Trophoblast cell (in vitro differentiated cells and primary cell): ENCODE data around the gene PHLPP1.

Experiments
- DNase-seq, 2 donors: peaks; one replicate each; pipeline ENCODE4 v3.0.0-alpha.2; 2016
- H2AFZ ChIP-seq: 2 replicates; pipeline ENCODE4 v1.6.1; 2013; ENCODE audit warnings: low read length, moderate library complexity, mild to moderate bottlenecking; ENCODE audit not compliant: insufficient read depth, poor library complexity
- H2AK5ac ChIP-seq: 2 replicates; pipeline ENCODE4 v1.6.1; 2013; ENCODE audit warnings: mild to moderate bottlenecking, low read length
- H2BK120ac ChIP-seq: 2 replicates; pipeline ENCODE4 v1.6.1; 2013; ENCODE audit warnings: low read length, mild to moderate bottlenecking, moderate library complexity; ENCODE audit not compliant: insufficient read depth, poor library complexity
- H2BK12ac ChIP-seq: 2 replicates; pipeline ENCODE4 v1.6.1; 2013; ENCODE audit warnings: mild to moderate bottlenecking, low read length, moderate library complexity
- H2BK5ac ChIP-seq: 2 replicates; pipeline ENCODE4 v1.6.1; 2013; ENCODE audit warnings: low read length, low read depth, moderate library complexity, mild to moderate bottlenecking; ENCODE audit not compliant: poor library complexity
- H3K14ac ChIP-seq: 2 replicates; pipeline ENCODE4 v1.6.1; 2013; ENCODE audit warnings: mild to moderate bottlenecking, low read length
- H3K18ac ChIP-seq: 2 replicates; pipeline ENCODE4 v1.6.1; 2013; ENCODE audit warnings: mild to moderate bottlenecking, low read length
- H3K23ac ChIP-seq: 2 replicates; pipeline ENCODE4 v1.6.1; 2013; ENCODE audit warnings: low read length
- H3K27ac ChIP-seq: 2 replicates; pipeline ENCODE4 v1.5.1; 2013; ENCODE audit warnings: low read depth, mild to moderate bottlenecking, inconsistent platforms, low read length, moderate library complexity
- H3K27me3 ChIP-seq: 2 replicates; pipeline ENCODE4 v1.6.1; 2013; ENCODE audit warnings: inconsistent platforms, mild to moderate bottlenecking, low read length, moderate library complexity; ENCODE audit not compliant: insufficient read depth
- H3K36me3 ChIP-seq, 2 experiments: 1 replicate in 1 of 2; 2 replicates in 1 of 2; pipeline ENCODE4 v1.6.1; 2013; ENCODE audit warnings: low read length in 2 of 2, mild to moderate bottlenecking in 2 of 2, moderate library complexity in 1 of 2; ENCODE audit not compliant: insufficient read depth in 2 of 2, control insufficient read depth in 1 of 2
- H3K4ac ChIP-seq: 2 replicates; pipeline ENCODE4 v1.6.1; 2013; ENCODE audit warnings: low read depth, mild to moderate bottlenecking, low read length, moderate library complexity
- H3K4me1 ChIP-seq, 2 experiments: 1 replicate in 1 of 2; 2 replicates in 1 of 2; pipeline ENCODE4 v1.6.1; 2013; ENCODE audit warnings: low read length in 2 of 2, mild to moderate bottlenecking in 2 of 2, moderate library complexity in 1 of 2; ENCODE audit not compliant: insufficient read depth in 2 of 2, control insufficient read depth in 1 of 2
- H3K4me2 ChIP-seq: 2 replicates; pipeline ENCODE4 v1.6.1; 2013; ENCODE audit warnings: inconsistent platforms, mild to moderate bottlenecking, low read length, moderate library complexity
- H3K4me3 ChIP-seq: 2 replicates; pipeline ENCODE4 v1.5.1; 2013; ENCODE audit warnings: mild to moderate bottlenecking, low read depth, low read length, inconsistent platforms
- H3K79me1 ChIP-seq: one replicate; pipeline ENCODE4 v1.6.1; 2013; ENCODE audit warnings: low read length
- H3K79me2 ChIP-seq: 2 replicates; pipeline ENCODE4 v1.6.1; 2013; ENCODE audit warnings: low read length, mild to moderate bottlenecking; ENCODE audit not compliant: control insufficient read depth, insufficient read depth, poor library complexity
- H3K9ac ChIP-seq: 2 replicates; pipeline ENCODE4 v1.6.1; 2013; ENCODE audit warnings: mild to moderate bottlenecking, low read length
- H3K9me3 ChIP-seq: 2 replicates; pipeline ENCODE4 v1.6.1; 2013; ENCODE audit warnings: low read depth, mild to moderate bottlenecking, control low read depth, inconsistent platforms, low read length; ENCODE audit not compliant: insufficient read depth
- H4K12ac ChIP-seq: 2 replicates; pipeline ENCODE4 v1.6.1; 2013; ENCODE audit warnings: low read depth, mild to moderate bottlenecking, low read length, moderate library complexity
- H4K8ac ChIP-seq: 2 replicates; pipeline ENCODE4 v1.6.1; 2013; ENCODE audit warnings: low read depth, mild to moderate bottlenecking, low read length, moderate library complexity
- H4K91ac ChIP-seq: one replicate; pipeline ENCODE4 v1.6.1; 2013; ENCODE audit warnings: low read depth, mild to moderate bottlenecking, low read length, moderate library complexity
- WGBS: extraction: QIAGEN DNeasy Blood & Tissue Kit; methylation state at CpG from one replicate; pipeline ENCODE4 v1.1.7; 2013; ENCODE audit warnings: missing lambda C conversion rate; ENCODE audit not compliant: insufficient read length, insufficient coverage; ENCODE audit errors: extremely low coverage; 5-methylcytosine and 5-hydroxymethylcytosine counted together

PHLPP1 gene

DNA sequence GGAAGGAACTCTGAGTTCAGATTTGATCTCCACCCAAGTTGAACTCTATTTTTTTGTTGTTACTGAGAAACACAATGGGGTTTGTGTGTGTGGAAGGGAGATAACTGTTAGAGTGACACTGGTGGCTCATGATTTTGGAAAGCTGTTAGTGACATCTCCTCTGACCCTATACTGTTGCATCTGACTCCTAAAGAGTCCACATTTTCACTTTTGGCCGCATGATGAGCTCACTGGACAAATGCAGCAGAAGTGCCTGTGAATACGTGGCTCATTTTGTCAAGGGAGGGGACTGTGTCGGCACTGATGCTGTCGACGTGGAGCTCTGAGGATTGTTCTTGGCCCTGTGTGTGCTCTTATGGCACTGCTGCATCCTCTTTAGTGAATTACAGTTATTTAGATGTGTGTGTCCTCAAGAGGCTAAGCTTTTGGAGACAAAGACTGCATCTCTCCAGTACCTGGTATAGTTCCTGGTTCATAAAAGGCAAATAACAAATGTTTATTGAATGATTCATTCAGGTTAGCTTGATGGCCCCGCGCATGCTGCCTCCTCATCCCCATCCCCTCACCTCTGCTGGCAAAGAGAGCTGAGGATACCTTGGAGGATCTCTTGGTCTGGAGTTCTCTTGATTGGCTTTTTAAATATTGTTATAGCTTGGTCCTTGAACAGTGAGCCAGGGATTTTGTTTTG lies 135.4 kb downstream of the PHLPP1 start:
- Histone ChIP-seq H3K9ac (no peak overlapping the region), H3K23ac (no peak overlapping the region)
- WGBS, result no CpG with 5 or more reads among the region's 7 CpGs

DNA sequence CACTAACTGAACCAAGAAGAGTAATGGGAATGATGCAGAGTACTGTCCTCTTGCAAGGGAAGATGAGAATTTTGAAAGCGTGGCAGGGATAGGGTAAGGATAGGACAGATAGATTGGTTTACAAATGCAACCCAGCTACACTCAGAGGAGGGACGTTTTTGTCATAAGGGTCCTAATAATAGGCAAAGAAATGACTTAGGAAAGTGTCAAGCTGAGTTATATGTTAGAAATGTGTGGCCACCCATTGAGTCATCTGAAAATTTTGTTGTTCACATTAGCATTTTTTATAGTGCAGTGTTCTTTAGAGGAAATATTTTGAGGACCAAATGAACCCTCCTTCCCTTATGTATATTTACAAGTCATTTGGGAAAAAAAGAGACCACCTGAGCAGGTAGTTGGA lies 137.5 kb downstream of the PHLPP1 start:
- no peak overlapping the region for H3K23ac ChIP-seq
- H4K91ac ChIP-seq, result no peak overlapping the region
- H2AK5ac ChIP-seq, result no peak overlapping the region
- H3K4me3 ChIP-seq, result no peak overlapping the region
- H3K4me1 ChIP-seq, result no peaks in the 10 kb centered on the region
- no peak overlapping the region for H2BK120ac ChIP-seq
- no peaks in the 10 kb centered on the region for H3K79me1 ChIP-seq
- no peak overlapping the region for H3K4me2 ChIP-seq
- H3K18ac ChIP-seq, result no peak overlapping the region
- H2BK5ac ChIP-seq, result no peak overlapping the region
- H3K27me3 ChIP-seq, result no peaks in the 10 kb centered on the region
- no peak overlapping the region for H2AFZ ChIP-seq
- no CpG with 5 or more reads among the region's 2 CpGs for WGBS
- no peak overlapping the region for H2BK12ac ChIP-seq
- DNase-seq, result peak in 1 of 2 donors; percentile 46
- H3K79me2 ChIP-seq, result no peaks in the 10 kb centered on the region
- no peak overlapping the region for H4K12ac ChIP-seq
- no peaks in the 10 kb centered on the region for H3K9me3 ChIP-seq
- H3K27ac ChIP-seq, result no peak overlapping the region
- H3K14ac ChIP-seq, result no peak overlapping the region
- no peak overlapping the region for H3K9ac ChIP-seq
- H3K36me3 ChIP-seq, result peaks cover 0 to 2% of the 10 kb centered on the region in 2 experiments
- no peak overlapping the region for H3K4ac ChIP-seq
- H4K8ac ChIP-seq, result no peak overlapping the region

More for the DNA sequence above, 135.4 kb downstream of the PHLPP1 start:
- Histone ChIP-seq H2AFZ (no peak overlapping the region), H4K8ac (no peak overlapping the region), H4K91ac (no peak overlapping the region), H3K14ac (no peak overlapping the region), H2BK5ac (no peak overlapping the region), H3K79me2 (no peaks in the 10 kb centered on the region), H3K79me1 (no peaks in the 10 kb centered on the region), H2AK5ac (no peak overlapping the region), H3K4me2 (no peak overlapping the region), H3K27me3 (no peaks in the 10 kb centered on the region), H3K36me3 (peaks cover 0 to 2% of the 10 kb centered on the region in 2 experiments), H3K4ac (no peak overlapping the region), H3K4me1 (no peaks in the 10 kb centered on the region), H3K18ac (no peak overlapping the region), H2BK120ac (no peak overlapping the region), H3K4me3 (no peak overlapping the region), H4K12ac (no peak overlapping the region), H3K9me3 (no peaks in the 10 kb centered on the region), H3K27ac (no peak overlapping the region), H2BK12ac (no peak overlapping the region)
- no peak for DNase-seq

DNA sequence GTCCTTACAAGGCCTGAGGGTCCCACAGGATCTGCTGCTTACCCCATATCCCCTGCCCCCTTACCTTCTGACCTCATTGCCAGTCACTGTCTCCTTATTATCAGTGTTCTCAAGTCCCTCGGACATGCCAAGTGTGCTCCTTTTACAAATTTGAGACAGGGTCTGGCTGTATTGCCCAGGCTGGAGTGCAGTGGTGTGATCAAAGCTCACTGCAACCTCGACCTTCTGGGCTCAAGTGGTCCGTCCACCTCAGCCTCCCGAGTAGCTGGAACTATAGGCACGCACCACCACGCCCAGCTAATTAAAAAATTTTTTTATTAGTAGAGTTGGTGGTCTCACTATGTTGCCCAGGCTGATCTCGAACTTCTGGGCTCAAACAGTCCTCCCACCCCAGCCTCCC lies 141.0 kb downstream of the PHLPP1 start:
- H3K27me3 ChIP-seq, result no peaks in the 10 kb centered on the region
- no peaks in the 10 kb centered on the region for H3K79me1 ChIP-seq
- H3K4ac ChIP-seq, result no peak overlapping the region
- no peak overlapping the region for H3K27ac ChIP-seq
- H3K23ac ChIP-seq, result no peak overlapping the region
- no peaks in the 10 kb centered on the region for H3K9me3 ChIP-seq
- H4K8ac ChIP-seq, result no peak overlapping the region
- H3K4me2 ChIP-seq, result no peak overlapping the region
- no peaks in the 10 kb centered on the region for H3K79me2 ChIP-seq
- no peak overlapping the region for H3K14ac ChIP-seq
- H3K36me3 ChIP-seq, result peaks cover 0 to 2% of the 10 kb centered on the region in 2 experiments
- H4K91ac ChIP-seq, result no peak overlapping the region
- no peak overlapping the region for H2BK12ac ChIP-seq
- no peak overlapping the region for H2AK5ac ChIP-seq
- H3K4me1 ChIP-seq, result no peaks in the 10 kb centered on the region
- no peak overlapping the region for H2AFZ ChIP-seq
- no peak overlapping the region for H3K4me3 ChIP-seq
- no peak for DNase-seq
- no CpG with 5 or more reads among the region's 7 CpGs for WGBS
- no peak overlapping the region for H4K12ac ChIP-seq
- H3K18ac ChIP-seq, result no peak overlapping the region
- H2BK5ac ChIP-seq, result no peak overlapping the region
- H3K9ac ChIP-seq, result no peak overlapping the region
- no peak overlapping the region for H2BK120ac ChIP-seq

DNA sequence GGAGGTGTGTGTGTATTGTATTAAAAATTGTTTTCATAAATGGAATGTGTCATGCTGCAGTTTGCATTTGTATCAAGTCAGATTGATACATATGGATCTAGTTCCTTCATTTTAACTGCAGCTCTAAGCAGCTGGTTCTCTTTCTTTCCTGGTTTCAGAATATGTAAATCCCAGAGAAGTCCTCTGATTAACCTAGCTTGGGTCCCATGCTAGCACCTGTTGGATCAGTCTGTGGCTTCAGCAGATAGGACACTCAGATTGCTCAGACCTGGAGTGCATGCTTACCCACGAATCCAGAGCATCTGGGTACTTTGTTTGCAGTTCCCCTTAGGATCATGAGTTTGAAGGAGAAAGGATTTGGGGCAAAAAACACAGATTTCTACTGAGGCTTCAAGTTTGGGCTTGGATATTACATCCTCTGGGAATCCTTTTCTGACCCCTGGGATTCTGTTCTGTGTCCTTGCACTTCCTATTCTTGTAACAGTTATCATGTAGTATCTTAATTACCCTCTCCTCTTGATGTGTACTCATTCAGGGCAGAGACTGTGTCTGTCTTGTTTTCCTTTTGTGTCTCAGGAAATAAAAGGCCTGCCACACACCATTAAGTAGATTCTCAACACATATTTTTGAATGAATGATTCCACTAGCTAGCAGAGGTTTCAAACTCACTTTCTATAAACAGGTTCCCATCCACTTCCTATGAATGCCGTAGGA lies 142.1 kb downstream of the PHLPP1 start:
- Histone ChIP-seq H3K23ac (no peak overlapping the region), H3K27ac (no peak overlapping the region), H2BK5ac (no peak overlapping the region), H3K79me2 (no peaks in the 10 kb centered on the region), H2AK5ac (no peak overlapping the region), H3K4me1 (no peaks in the 10 kb centered on the region), H3K36me3 (peaks cover 2 to 3% of the 10 kb centered on the region in 2 experiments), H2BK120ac (no peak overlapping the region), H4K91ac (no peak overlapping the region), H3K4me3 (no peak overlapping the region), H3K4me2 (no peak overlapping the region), H3K14ac (no peak overlapping the region), H3K9me3 (no peaks in the 10 kb centered on the region), H3K4ac (no peak overlapping the region), H4K12ac (no peak overlapping the region), H3K79me1 (no peaks in the 10 kb centered on the region), H4K8ac (no peak overlapping the region), H2AFZ (no peak overlapping the region), H2BK12ac (no peak overlapping the region), H3K18ac (no peak overlapping the region), H3K27me3 (no peaks in the 10 kb centered on the region), H3K9ac (no peak overlapping the region)
- no peak for DNase-seq
- WGBS, result no CpG with 5 or more reads among the region's 2 CpGs
